HG03432 (cell line): ENCODE measurements around the gene RAVER1.

ENCODE experiments used
- ATAC-seq: cut with Tn5 transposase; IDR thresholded peaks from one replicate; pipeline ENCODE4 v1.9.1; 2021; ENCODE audit warnings: mild to moderate bottlenecking, moderate library complexity; ENCODE audit not compliant: unreplicated experiment

Gene RAVER1

GRCh38 chr19:10318807-10319682 lies 14.3 kb downstream of the RAVER1 start:
- no peak for ATAC-seq

DNA sequence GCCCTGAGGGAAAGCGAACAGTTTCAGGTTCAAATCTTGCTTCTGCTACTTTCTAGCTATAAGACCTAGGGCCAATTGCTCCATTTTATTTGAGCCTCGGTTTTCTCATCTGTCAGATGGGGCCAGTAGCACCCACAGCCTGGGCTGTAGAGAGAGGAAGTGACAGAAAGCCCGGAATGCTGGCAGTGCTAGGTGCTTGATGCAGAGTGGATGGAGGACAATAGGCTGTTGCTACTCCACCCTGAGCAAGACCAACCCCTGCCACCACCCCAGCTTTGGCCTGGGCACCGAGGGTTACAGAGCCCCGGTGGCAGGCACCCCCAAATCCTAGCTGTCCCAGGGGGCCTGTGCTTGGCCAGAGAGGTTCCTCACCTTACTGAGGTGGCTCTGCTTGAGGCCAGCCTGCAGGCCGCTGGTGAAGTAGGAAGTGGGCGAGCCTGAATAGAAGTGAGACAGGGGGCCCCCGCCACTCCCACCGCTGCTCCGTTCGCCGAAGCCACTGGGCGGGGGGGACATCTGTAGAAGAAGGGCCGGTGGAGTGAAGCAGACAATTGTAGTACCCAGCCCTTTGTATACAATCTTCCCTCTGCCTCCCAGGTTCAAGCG lies 15.4 kb downstream of the RAVER1 start:
- no peak for ATAC-seq

DNA sequence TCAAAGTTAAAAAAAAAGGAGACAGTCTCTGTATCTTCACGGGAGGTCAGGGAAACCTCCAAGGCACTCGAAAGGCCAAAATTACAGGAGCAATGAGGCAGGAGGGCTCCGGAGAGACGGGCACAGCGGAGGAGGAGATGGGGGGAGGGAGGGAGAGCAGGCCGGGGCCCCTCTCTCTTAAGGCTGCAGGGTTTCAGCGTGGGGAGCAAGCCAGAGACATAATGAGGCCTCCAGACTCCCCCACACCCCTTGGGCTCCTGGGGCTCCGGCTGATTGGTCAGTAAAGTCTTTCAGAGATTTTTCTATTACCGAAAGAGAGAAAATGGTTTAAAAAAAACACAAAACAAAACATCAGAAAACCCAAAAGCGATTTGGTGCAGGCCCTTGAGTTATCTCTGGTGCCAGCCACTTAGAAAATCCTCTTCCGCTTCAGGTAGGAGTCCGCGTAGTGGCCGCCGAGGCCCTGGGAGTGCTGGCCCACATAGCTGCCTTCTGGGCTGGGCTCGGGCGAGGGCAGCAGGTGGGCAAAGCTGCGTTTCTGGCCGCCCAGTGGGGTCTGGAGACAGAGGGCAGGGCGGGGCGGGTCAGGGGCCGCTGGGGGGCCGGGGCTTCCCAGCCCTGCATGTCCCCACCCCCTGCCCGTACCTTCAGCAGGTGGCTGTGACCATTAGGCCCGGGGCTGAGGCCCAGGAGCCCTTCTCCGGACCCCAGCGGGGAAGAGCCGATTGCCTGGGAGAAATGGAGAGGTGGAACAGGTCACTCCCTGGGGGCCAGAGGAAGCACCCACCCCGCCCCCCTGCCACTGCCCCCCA lies 16.1 kb downstream of the RAVER1 start:
- no peak for ATAC-seq

DNA sequence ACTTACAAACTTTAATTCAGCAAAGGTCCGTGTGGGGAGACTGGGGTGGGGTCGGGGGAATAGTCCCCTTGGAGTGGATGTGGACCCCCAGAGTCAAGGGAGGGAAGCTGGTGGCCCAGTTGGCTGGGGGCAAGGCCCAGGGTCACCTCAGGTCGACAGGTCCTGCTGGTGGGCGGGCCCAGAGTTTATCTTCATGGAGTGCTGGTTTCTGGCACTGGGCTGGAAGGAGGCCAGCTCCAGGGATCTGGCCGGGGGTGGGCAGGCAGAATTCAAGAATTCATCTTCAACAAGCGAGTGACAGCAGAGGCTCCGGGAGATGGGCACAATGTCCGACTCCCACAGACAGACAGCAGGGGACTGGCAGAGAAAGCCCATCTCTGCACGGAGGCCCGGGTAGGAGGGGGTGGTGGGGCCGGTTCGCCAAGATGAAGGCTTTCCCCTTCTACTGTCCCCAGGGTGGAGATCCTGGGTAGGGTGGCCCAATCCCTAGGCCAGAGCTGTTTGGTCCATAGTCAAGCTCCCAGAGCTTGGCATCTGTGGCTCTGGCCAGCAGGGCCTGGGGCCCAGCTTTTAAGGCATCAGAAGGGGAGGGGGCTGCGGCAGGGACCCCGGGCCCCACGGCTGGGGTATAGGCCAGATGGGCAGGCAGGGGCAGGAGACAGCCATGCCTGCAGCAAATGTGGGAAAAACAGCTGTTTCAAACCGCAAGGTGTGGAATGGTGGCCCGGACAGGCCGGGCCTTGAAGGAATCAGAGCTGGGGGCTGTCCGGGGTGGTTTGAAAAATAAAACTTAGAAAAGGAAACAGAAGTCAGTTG lies 16.9 kb downstream of the RAVER1 start:
- ATAC-seq: no peak

DNA sequence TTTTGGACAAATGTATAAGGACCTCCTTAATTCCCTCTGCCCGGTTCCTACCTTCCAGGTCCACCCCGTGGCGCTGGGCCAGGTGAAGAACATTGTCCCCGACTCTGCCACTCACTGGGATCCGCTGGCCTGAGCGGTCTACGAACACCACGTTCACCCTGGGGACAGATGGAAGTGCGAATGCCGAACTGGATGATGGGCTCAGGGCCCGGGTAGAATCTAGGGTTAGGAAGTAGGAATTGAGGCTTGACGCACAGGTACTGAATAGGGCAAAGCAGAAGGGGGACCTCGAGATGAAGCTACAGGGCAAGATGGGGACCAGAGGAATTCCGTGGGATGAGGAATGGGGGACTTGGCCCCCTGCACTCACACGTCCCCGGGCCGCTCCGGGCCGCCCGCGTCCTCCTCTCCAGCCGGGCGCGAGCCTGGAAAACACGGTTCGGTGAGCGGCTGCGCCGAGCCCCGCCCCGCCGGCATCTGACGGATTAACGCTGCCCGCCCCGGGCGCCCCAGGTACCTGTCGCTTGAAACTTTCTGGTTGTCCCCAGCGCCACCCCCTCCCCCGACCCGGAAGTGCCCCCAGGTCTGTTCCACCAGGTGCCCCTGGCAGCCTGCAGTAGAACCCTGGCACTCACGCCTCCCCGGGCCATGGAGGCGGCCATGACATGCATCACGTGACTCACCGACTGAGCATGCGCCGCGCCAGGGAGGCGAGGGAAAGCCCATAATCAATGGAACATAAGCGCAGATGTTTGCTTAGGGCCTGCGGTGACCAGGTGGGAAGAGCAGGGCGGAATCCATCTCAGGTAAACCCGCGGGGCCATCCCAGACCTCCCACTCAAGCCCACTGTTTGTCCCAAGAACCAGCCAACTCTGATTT lies 17.8 kb downstream of the RAVER1 start, which contains the start of gene FDX2:
FDX2 (minus strand) TSS at position 681 of the 880 bp plus-strand sequence; CDS start at position 662, 19 bp downstream.
- ATAC-seq: peak; percentile 61

DNA sequence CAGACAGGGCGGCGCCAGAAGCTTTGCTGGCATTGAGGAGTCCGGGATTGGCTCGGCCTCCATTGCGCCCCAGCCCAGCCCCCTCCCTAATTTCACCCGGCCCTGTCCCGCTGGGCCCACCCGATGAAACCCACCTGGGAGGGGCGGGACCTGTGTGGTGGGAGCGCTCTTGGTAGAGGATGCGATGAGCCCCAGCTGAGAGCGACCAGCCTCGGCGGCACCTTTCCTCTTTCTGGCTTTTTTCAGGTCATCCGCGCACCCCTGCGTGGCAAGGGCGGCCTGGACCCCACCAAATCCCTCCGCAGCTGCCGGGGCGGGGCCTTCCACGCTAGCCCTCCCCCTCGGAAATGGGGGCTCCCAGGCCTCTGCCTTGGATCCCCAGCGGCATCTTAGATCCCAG lies 23.9 kb downstream of the RAVER1 start, which contains the start of gene ZGLP1:
ZGLP1 (minus strand) TSS at position 393 of the 400 bp plus-strand sequence.
- ATAC-seq: no peak

- no peak for ATAC-seq
These were observed 27.0 kb downstream of the RAVER1 start for GRCh38 chr19:10306327-10306726.

DNA sequence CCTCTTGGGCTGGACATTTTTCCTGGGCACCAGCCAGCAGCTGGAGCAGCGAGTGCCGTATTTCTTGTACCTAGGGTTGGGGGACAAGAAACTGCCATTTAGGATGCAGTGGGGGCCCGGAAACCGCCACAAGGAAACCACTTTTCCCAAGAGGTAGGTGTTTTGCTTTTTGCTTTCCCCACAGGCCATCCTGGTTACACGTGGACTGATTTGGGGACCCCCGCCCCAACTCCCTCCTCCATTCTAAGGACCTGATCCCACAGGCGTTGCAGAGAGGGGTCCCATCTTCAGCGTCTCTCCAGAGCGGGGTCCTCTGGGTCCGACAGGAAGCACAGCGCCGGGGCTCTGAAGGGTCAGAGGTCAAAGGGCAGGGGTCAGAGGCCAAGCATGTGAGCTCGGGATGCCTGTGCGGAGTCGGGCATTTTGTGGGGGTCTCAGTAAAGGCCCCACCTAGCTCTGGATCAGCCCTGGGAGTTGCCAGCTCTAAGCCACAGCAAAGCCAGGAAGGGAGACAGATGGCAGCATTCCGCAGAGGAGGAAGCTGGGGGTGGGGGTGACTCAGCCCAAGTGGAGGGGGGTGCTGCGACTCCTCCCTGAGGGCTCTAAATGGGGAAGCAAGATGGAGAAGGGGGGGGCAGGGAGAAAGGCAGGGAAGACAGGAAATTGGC lies 28.1 kb downstream of the RAVER1 start:
- ATAC-seq: no peak

GRCh38 chr19:10299545-10300458 lies 33.5 kb downstream of the RAVER1 start:
- no peak for ATAC-seq

DNA sequence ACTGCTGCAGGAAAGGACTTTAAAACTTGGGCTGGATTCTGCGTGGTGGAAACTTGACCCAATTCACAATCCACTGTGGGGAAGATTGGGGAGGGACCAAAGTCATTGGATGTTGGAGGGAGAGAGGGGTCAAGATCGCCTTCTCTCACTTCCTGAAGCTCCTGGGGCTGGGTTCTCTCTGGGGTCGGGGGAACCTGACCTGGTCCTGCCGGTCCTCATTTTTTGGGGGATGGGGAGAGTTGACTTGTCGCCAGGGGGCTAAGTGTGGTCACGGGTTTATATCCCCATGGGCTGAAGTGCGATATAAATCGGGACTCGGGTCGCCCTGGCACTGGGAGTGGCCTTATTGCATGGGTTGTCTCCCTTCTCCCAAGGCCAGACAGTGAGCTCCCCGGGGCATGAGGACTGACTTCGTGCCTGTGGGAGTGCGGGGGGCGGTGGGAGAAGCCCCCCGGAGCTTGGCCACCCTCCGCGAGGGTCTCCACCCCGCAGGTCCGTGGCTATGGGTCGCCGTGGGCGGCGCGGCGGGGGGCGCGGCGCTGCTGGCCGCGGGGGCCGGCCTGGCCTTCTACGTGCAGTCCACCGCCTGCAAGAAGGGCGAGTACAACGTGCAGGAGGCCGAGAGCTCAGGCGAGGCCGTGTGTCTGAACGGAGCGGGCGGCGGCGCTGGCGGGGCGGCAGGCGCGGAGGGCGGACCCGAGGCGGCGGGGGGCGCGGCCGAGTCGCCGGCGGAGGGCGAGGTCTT lies 37.3 kb downstream of the RAVER1 start:
- no peak for ATAC-seq

DNA sequence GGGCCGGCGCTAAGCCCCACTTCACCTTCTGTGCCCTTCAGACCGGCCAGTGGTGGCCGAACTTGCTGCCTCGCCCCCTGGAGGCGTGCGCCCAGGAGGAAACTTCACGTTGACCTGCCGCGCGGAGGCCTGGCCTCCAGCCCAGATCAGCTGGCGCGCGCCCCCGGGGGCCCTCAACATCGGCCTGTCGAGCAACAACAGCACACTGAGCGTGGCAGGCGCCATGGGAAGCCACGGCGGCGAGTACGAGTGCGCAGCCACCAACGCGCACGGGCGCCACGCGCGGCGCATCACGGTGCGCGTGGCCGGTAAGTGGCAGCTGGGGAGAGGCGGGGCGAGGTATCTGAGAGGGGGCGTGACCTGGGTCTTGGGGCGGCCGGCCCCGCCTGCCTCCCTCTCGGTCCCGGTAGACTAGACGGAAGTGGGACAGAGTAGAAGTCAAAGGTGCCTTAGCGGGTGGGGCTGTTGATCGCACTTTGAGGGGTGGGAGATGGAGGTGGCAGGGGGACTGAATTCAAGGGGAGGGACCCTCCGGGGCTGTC lies 38.0 kb downstream of the RAVER1 start:
- peak; percentile 45 for ATAC-seq

DNA sequence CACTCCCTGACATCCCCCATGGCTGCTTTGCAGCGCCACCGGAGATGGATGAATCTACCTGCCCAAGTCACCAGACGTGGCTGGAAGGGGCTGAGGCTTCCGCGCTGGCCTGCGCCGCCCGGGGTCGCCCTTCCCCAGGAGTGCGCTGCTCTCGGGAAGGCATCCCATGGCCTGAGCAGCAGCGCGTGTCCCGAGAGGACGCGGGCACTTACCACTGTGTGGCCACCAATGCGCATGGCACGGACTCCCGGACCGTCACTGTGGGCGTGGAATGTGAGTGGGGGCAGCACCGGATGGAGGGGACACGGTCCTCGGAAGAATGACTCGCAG lies 39.0 kb downstream of the RAVER1 start:
- ATAC-seq: no peak

GRCh38 chr19:10293637-10294367 lies 39.5 kb downstream of the RAVER1 start:
- ATAC-seq: no peak

GRCh38 chr19:10292789-10293636 lies 40.3 kb downstream of the RAVER1 start:
- ATAC-seq: no peak

DNA sequence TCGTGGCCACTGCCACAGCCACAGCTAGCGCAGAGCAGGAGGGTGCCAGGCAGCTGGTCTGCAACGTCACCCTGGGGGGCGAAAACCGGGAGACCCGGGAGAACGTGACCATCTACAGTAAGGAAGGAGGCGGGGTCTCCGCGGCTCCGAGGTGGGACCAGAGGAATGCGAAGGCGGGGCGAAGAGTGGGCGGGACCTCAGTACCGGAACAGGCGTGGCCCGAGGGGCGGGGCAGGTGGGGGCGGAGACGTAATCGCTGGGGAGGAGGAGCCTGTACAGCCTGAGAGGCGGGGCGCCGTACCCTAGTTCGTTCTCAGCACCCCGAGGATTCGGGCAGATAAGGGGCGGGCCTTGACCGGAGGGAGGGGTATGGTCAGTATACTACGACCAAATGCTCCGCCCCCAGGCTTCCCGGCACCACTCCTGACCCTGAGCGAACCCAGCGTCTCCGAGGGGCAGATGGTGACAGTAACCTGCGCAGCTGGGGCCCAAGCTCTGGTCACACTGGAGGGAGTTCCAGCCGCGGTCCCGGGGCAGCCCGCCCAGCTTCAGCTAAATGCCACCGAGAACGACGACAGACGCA lies 41.0 kb downstream of the RAVER1 start:
- ATAC-seq: peak; percentile 39
